Stimulated activated CD4-positive, alpha-beta T cell treated with anti-CD3 and anti-CD28 coated beads, Interleukin-15, amount 100 ng/mL, for 1 hour (primary cell): ENCODE data around the gene RYR3.

Experiments
- DNase-seq, 2 donors: peaks; one replicate each; pipeline ENCODE4 v3.0.0-alpha.2; 2020; ENCODE audit warnings: low read depth in 1 of 2, low spot score in 1 of 2

Gene RYR3

DNA sequence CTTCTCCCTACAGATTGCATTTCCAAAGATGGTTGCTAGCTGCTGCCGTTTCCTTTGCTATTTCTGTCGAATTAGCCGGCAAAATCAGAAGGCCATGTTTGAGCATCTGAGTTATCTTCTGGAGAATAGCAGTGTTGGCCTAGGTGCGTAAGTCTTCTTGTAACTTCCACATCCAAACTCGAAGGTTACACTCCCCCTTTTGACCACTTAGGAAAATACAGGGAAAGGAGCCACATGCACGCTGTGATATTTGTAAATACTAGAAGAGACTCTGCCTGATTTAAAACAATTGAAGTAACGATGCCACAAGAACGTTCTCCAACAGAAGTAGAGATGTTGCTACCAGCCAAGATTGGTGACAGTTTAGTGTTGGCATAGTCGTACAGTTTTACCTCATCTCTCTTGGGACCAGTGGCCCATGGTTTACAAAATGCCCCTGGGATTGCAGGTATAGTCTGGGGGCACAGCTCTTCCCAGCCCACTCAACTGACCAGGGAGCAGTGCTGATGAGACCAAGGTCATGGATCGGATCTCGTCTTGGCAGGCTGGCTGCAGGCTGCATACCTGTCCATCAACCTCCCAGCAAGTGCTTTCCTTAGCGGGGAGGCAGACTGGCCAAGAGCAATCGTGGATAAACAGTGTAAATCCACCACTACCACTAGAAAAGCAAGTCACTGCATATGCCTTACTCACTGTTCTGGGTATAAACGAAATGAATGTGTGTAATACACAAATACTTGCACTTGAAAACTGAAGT lies 389.1 kb downstream of the RYR3 start:
- DNase-seq = no peak

DNA sequence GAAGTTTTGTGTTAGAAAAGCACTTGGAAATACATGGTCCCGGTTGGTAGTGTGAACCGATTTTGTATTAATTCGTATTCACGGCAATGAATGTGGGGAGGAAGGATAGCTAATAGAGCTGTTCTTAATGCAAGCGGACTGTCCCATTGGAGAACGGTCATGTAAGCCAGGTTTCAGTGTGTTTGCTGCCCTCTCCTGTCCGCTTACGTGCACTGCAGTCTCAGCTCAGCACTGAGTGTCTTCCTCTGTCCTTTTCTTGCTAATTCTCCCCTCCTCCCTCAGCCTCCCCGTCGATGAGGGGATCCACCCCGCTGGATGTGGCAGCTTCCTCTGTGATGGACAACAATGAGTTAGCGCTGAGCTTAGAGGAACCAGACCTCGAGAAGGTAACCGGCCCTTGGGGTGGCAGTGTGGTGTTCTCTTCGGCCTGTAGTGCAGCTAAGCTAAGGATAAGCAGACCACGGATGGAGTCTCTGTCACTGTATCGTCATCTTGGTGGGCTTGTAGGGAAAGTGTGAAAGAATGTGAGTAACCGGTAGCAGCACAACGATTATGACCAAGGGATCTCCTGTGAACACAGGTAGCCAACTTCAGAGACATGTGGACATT lies 390.0 kb downstream of the RYR3 start:
- peak; percentile 10 to 41 for DNase-seq

DNA sequence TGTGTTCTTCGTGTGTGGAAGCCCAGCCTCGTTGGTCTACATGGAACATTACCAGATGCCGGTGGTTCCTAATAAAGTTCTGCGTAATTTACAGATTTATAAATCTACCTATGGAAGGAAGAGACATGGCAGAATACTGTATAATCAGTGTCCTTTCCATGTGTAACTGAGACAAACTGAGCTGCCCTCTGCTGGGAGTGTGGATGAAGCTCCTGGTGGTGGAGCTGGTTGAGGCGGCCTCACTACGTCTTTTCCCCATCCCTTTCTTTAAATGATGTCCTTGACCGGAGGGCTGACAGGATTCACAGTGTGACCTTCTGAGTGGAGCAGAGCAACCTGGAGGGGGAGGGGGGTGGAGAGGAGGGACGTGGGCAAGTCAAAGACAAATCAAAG lies 390.5 kb downstream of the RYR3 start:
- no peak for DNase-seq

DNA sequence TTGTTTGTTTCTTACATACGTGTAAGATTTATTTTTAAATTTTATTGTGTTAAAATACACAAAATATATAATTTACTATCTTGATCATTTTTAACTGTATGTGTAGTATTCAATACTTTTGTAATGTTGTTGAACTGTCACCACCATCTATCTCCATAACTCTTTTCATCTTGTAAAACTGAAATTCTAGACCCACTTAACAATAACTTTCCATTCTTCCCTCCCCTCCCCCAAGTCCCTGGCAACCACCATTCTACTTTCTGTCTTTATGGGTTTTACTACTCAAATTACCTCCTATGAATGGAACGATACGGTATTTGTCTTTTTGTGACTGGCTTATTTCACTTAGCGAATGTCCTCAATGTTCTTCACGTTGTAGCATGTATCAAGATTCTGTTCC lies 395.4 kb downstream of the RYR3 start:
- no peak for DNase-seq

DNA sequence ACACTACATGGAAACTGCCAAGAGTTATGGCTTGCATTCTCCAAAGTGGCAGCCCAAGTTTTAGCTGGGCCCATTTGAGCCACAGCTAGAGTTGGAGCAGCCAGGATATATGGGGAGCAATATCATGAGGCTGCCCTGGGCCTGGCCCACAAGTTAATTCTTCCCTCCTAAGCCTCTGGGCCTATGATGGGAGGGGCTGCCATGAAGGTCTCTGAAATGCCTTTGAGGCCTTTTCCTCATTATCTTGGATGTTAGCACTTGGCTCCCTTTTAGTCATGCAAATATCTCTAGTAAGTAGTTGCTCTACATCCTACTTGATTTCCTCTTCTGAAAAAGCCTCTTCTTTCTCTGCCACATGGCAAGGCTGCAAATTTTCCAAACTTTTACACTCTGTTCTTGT lies 400.0 kb downstream of the RYR3 start:
- DNase-seq = no peak

DNA sequence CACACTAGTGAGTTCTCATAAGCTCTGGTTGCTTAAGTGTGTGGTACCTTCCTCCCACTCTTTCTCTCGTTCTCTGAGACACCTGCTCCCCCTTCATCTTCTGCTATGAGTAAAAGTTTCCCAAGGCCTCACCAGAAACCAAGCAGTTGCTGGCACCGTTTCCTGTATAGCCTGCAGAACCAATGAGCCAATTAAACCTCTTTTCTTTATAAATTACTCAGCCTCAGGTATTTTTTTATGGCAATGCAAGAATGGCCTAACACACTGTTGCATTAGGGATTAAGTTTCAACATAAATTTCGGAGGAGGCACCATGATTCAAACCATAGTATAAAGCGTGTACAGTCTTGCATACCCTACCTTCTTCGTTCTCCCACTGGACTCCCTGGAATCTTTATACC lies 405.3 kb downstream of the RYR3 start:
- DNase-seq = no peak

DNA sequence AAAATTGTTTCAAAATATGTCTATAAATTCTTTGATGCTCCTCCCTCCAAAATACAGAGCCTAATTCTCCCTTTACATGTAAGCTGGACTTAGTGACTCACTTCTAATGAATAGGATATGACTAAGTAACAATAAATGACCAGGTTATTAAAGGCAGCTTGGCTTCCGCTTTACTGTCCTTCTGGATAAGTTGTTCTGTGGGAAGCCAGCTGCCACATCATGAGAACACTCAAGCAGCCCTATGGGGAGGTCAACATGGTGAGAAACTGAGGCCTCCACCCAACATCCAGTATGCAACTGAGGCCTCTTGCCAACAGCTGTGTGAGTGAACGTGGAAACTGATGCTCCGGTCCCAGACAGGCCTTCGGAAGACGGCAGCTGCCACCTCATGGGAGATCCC lies 410.2 kb downstream of the RYR3 start:
- no peak for DNase-seq

DNA sequence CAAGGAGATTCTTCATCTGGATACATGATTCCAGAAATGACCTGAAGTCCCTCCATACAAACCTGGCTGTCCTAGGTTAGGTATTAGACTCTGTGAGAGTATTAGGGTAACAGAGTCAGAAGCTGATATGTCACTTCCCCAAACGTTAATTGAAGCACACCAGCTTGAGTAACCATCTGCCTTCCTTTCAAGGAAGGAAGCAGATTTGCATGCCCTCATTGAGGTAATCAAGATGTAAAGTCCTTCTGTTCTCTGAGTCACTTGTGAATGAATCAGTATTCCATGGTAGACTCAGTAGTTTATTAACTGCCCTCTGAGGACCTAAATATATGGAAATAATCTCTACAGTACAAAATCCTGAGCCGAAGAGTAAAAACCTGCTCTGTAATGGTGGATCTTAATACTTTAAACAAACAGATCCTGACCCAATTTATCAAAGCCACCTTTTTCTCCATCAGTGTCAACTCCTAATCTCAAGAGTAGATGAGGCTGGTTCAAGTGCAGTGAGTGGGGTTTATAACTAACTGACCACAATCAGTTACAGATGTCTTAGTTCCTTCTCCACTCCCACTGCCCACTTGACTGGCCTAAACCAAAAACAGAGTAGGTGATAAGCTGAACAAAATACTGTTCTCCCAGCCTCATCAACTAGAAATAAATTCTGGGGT lies 411.4 kb downstream of the RYR3 start:
- no peak for DNase-seq

DNA sequence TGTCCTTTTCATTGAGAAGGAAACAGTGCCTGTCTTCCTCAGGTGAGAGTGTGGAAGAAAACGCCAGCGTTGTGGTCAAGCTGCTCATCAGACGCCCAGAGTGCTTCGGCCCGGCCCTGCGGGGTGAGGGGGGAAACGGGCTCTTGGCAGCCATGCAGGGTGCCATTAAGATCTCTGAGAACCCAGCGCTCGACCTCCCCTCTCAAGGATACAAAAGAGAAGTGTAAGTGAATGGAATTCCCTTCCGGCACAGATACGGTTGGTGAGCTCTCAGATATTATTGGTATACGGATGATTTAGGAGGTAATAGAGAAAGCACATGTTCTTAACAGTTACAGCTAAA lies 411.9 kb downstream of the RYR3 start:
- no peak for DNase-seq

DNA sequence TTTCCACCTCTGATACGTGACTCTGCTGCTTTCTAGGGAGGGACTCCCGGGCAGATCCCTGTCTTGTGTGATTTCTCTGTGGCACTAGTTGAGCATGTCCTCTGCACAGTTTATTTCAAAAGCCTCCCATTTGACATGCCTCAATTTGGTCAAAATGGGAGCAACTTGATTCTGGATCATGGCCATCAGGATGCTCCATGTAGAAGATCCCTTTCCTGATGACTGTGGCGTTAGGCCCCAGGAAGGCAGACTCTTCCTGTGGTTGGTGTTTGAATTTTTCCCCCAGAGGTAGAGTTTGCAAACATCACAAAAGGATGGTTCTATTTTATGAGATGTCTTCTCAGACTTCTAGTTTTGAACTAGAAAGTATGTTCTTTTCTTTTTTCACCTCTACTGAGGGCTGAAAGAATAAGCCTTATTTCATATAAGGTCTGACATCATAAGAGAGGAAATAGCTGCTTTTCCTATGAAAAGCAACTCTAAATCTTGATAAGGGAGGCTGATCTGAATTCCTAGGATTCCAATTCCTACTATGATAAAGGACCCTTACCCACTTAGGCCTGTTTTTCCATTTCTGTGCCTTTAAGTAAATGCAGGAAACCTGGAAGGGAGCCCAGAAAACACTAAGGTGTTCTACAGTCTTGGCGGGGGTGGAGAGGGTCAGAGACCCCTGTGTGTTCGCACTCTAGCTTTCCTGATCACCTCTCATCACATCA lies 413.7 kb downstream of the RYR3 start:
- no peak for DNase-seq

DNA sequence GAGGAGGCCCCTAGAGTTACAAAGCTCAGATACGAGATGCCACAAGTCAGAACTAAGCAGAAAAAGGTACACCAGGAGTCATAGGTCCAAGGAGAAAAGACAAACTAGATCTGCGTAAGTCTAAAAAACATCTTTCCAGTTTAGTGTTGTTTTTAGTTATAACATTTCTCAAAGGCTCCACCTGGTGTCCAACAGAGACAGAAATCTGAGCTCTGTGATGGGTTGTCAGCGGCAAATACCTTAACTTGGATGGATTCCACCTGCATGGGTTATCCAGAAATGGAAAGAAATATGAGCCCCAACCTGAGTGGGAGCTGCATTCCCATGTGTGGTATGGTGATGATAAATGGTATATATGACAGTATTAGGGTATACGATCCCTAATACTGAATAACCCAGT lies 418.9 kb downstream of the RYR3 start:
- no peak for DNase-seq

DNA sequence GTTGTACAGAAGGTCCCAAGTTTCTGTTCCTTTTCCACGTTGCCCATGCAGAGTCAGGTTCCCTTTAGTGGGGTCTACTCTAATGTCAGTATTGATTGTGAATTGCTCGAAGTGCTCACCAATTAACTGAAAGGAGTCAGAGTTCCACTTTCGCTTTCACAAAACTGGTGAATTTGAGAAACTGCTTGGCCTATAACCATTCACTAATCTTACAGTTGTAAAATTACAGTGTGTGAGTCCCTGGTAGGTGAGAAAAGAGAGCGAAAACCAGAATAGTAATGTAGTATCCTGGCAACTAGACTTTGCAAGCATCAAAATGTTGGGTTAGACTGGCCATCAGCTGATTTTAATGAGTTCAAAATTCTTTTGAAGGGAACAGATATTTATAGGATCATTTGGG lies 420.0 kb downstream of the RYR3 start:
- DNase-seq = no peak

DNA sequence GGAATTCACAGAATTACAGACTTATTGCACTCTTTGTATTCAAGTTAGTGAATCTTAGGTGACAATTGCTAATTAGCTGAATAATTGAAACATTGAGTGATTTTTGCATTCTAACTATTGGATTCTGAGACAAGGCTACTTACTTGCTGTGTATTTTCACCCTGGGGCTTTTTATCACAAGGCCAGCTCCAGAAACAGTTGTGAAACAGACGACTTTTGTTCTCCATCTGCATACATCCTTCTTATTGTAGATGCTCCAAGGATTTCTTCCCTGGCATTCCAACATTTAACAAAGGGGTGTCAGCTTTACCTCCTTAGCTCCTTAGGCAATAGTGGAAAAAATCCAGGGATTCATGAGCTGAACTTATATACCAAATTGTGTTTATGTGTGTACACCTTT lies 424.4 kb downstream of the RYR3 start:
- no peak for DNase-seq

DNA sequence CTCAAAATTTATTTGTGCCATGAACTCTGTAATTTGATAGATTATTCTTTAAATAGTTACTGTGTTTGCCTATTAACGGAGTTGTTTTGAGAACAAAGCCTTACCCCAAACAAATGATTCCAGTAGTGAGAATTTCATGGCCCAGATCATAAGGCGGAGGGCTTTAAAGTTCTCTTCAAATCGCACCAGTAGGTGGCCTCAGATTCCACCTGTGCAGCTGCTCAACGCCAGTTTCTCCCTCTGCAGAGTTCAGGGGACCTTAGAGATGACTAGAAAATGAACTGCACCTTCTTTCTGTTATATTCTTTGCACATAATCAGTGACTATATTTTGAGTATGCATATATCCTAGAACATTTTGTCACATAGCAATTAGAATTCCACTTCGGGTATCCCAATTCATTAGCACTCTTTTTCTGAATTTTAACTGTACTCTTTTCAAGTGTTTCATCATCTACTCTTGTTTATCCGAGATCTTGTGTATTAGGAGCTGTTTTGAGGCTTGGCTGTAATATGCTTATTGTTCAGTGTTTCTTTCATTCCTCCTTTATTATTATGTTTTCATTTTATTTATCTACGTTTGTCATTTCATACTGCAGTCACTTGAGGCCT lies 425.0 kb downstream of the RYR3 start:
- no peak for DNase-seq

DNA sequence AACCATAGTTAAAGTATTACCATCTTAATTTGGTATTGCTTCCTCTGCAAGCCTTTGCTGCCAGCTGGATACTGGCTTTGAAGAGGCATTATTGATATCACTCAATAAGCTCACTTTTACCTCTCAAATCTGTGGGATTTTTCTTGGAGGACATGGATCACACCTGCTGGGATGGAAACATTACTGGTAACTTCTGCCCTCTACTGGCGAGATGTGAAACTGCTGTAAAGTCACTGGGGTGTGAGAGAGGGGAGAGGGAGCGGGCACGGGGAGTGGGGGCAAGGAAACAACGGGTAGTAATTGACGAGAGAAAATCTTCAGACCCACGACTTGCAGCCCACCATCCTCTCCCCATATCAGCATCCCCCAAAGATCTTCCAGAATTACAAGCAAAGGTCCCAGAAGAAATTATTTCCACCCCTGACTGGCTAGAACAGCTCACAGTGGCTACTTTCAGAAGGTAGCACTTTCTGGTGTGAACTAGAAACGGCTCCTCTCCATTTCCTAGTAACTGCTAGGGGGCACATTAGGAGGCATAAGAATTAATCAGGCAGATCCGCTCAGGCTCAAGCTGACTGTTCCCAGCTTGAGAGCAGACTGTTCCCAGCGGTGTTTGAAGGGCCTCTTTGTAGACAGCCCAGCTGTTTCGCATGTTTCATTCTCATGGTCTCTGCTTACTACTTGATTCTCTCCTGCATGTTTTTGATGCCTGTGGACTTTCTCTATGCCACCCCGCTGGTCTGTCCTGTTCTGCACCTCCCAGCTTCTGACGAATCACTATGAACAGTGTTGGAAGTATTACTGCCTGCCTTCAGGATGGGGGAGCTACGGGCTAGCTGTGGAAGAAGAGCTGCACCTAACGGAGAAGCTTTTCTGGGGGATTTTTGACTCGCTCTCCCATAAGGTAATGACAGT lies 427.2 kb downstream of the RYR3 start:
- no peak for DNase-seq

DNA sequence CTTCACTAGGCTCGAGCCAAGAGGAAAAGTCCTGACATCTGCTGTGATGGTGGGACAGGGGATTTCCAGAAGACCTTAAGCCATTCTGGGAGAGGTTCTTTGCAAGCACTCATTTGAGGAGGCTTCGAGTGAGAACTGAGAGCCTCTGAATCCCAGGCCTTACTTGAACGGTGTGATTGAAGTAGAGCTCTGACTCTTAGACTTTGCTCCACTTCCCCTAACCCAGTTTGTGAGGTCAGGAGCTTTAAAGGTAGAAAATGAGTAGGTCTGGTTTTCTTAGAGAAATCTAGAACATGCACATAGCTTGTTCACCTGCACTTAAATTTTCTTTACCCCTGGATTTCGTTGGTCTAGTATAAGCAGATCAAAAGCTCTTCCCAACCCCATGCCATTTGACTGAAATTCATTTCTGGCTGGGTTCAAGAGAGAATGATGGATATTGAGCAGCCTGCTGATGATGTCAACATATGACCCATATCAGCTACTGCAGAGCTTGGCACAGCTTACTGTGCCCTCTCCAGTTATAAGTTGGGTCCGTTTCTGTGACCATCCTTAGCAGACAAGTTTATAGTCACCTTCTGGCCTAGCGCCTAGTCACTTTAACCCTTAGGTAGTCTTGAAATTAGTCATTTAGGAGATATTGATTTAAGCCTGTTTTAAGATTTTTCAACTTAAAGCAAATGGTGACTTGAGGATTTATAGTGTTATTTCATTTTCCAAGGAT lies 428.3 kb downstream of the RYR3 start:
- no peak for DNase-seq

DNA sequence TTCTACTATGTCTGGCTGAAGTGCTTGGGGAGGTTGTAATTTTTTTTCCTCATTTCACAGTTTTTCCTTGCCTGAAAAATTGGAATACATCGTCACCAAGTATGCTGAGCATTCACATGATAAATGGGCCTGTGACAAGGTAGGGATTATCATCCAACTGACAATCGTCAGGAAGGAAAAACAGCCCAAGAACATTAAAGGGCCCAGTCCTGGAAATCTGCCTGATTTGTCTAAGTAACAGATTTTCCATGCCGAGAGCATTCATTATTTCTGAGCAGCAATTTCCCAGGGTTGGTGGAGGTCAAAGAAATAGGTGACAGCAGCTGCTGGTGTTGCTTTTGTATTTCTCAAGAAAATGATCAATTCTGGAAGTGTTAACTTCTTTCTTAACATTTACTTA lies 431.5 kb downstream of the RYR3 start:
- DNase-seq = no peak

DNA sequence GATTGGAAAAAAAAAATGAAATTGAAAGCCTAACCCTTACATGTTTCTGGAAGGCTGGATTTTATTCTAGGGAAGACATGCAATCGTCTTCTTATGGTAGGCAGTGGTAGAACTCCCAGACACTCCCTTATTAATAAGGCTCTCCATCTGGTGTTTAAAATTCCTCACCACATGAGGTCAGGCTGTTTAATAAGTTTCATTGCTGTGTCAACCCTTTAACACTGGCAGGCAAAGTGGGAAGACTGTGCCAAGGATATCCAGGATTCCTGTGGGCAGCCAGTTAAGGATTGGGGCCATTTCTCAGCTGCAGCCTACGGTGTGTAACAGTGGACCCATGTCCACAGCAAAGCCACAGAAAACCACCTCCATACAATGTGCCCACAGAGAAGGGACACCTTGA lies 432.0 kb downstream of the RYR3 start:
- DNase-seq = no peak

DNA sequence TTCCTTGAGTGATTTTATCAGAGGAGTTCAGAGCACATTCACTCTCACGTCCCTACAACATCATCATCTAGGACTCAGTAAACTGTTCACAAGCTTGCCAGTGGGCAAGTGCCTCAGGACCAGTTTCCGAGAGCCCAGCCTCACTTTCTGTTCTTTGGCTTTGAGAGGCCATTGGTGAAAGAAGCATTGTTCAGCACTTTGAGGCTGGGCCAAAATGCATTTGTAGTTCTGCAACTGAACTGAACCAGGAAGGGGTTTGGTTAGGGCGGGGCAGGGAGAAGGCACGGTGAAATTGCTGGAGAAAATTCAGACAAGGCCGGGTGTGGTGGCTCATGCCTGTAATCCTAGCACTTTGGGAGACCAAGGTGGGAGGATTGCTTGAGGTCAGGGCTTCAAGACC lies 435.4 kb downstream of the RYR3 start:
- DNase-seq = no peak

DNA sequence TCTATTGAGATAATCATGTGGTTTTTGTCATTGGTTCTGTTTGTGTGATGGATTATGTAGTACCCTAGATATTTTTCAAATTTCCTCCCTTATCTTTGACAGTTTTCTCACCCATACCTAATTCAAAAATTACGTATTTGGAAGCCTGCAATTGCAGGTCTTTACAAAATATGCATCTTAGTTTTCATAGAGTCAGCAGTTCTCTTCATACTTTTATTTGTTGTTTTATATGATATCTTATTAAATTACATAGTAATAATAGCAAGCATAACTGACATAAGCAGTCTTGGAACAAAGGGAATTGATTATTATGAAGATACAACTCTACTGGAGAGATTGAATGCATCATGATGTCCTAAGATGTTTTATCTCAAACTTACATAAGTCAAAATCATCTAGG lies 442.2 kb downstream of the RYR3 start:
- DNase-seq = no peak
